ENCODE results near the gene NAALADL2. TPM values are rescaled to one million over a fixed set of nuclear protein-coding genes. Genes with fewer than 3 reads are reported as not detected.

The NAALADL2 gene
- total and polyA plus RNA-seq, 2 donors (not counting 3 experiments of a cell fraction or from before 2014, with no cell fraction given), result 1.1 to 4.0 TPM

- Histone ChIP-seq H3K27me3 (ENCODE audit: control insufficient read depth in 2 of 2, insufficient read depth in 2 of 2, low read length in 2 of 2) (no peaks in the 10 kb centered on the region), H3K4me1 (ENCODE audit: control insufficient read depth, extremely low read depth, insufficient read depth, low read length) (no peaks in the 10 kb centered on the region), H4K20me1 (replicated peaks; ENCODE audit: control insufficient read depth, extremely low read depth, insufficient read depth, low read length) (no peaks in the 10 kb centered on the region), H3K9me1 (replicated peaks; ENCODE audit: control insufficient read depth, extremely low read depth, insufficient read depth, low read length) (no peaks in the 10 kb centered on the region), H3K4me3 (replicated peaks in 1 of 3; ENCODE audit: insufficient read depth in 1 of 3, low read depth in 1 of 3, low read length in 3 of 3) (no peak overlapping the region), H3K79me2 (ENCODE audit: control insufficient read depth, insufficient read depth, low read length) (no peaks in the 10 kb centered on the region), H2AFZ (ENCODE audit: low read depth, low read length) (no peak overlapping the region), H3K36me3 (ENCODE audit: control insufficient read depth in 2 of 2, extremely low read depth in 1 of 2, insufficient read depth in 2 of 2, low read length in 2 of 2) (no peaks in the 10 kb centered on the region), H3K4me2 (ENCODE audit: insufficient read depth, low read length) (no peak overlapping the region), H3K9ac (replicated peaks; ENCODE audit: extremely low read depth, insufficient read depth, low read length) (no peak overlapping the region), H3K27ac (ENCODE audit: insufficient read depth, low read depth, low read length) (no peak overlapping the region), H3K9me3 (replicated peaks; ENCODE audit: control insufficient read depth, insufficient read depth, low read length) (no peaks in the 10 kb centered on the region)
- TF ChIP-seq EZH2 (IDR thresholded peaks at IDR 0.05; ENCODE audit: borderline replicate concordance, low read depth, low read length, severe bottlenecking) (no peak), POLR2AphosphoS5 (IDR thresholded peaks at IDR 0.05; ENCODE audit: insufficient read depth, low read depth, low read length) (no peak), CTCF (IDR thresholded peaks at IDR 0.05; ENCODE audit: extremely low read depth in 1 of 2, insufficient read depth in 1 of 2, low read depth in 1 of 2, low read length in 2 of 2) (no peak), MAX (IDR thresholded peaks at IDR 0.05; ENCODE audit: insufficient read depth, insufficient read length) (no peak), JUN (IDR thresholded peaks at IDR 0.05; ENCODE audit: borderline replicate concordance, insufficient read depth, insufficient read length, low read depth) (no peak), FOS (IDR thresholded peaks at IDR 0.05; ENCODE audit: borderline replicate concordance, insufficient read depth, low read length) (no peak), MYC (IDR thresholded peaks at IDR 0.05; ENCODE audit: low read depth, low read length) (no peak), POLR2A (IDR thresholded peaks at IDR 0.05; ENCODE audit: low read depth, low read length) (no peak), GATA2 (IDR thresholded peaks at IDR 0.05; ENCODE audit: insufficient read depth, insufficient read length, low read depth, low read length) (no peak)
- FAIRE-seq (no peak), DNase-seq (ENCODE audit: low read depth, low spot score) (no peak)
- BruUV-seq (replicated peaks), result no TSS peak
- intact Hi-C loops (cut with micrococcal nuclease), result no loop called here
- CTCF ChIA-PET, result no interaction called here
- POLR2A ChIA-PET, result no interaction called here
- dilution Hi-C loops (cut with MboI; ENCODE audit: extremely low pct_ligation_motif_present, low sequenced_read_pairs), result no loop called here
These were observed 77.5 kb downstream of the NAALADL2 start for GRCh38 chr3:174936590-174936989.

Measured in endothelial cell of umbilical vein (primary cell).